HG02642 (cell line): ENCODE results near the gene DNAH9.
"Not testable (repeated sequence)": the region's sequence is repeated elsewhere in the genome, so short reads cannot be mapped to it uniquely, and the experiment has no call there.

ENCODE experiments used
- ATAC-seq: cut with Tn5 transposase; IDR thresholded peaks from one replicate; pipeline ENCODE4 v1.9.1; 2021; ENCODE audit warnings: mild to moderate bottlenecking; ENCODE audit not compliant: unreplicated experiment, poor library complexity

The DNAH9 gene

GRCh38 chr17:11898526-11899235 lies 300.4 kb downstream of the DNAH9 start:
- ATAC-seq, result no peak

- ATAC-seq, result no peak
Measured at GRCh38 chr17:11899537-11899942, 301.3 kb downstream of the DNAH9 start.

- no peak for ATAC-seq
Measured at GRCh38 chr17:11900041-11900476, 301.8 kb downstream of the DNAH9 start.

- ATAC-seq, result no peak
Measured at GRCh38 chr17:11900655-11901054, 302.4 kb downstream of the DNAH9 start.

GRCh38 chr17:11901931-11902330 lies 303.7 kb downstream of the DNAH9 start:
- no peak for ATAC-seq

- no peak for ATAC-seq
Measured at GRCh38 chr17:11908711-11909146, 310.5 kb downstream of the DNAH9 start.

- no peak for ATAC-seq
Measured at GRCh38 chr17:11909348-11909747, 311.1 kb downstream of the DNAH9 start.

- no peak for ATAC-seq
Measured at GRCh38 chr17:11916091-11916490, 317.8 kb downstream of the DNAH9 start.

- ATAC-seq, result no peak
Measured at GRCh38 chr17:11917415-11917814, 319.1 kb downstream of the DNAH9 start.

GRCh38 chr17:11921296-11921695 lies 323.0 kb downstream of the DNAH9 start:
- ATAC-seq, result no peak

GRCh38 chr17:11922638-11923037 lies 324.4 kb downstream of the DNAH9 start:
- ATAC-seq, result no peak

- ATAC-seq, result no peak
Measured at GRCh38 chr17:11924076-11924475, 325.8 kb downstream of the DNAH9 start.

- ATAC-seq, result no peak
Measured at GRCh38 chr17:11925262-11926021, 327.2 kb downstream of the DNAH9 start.

GRCh38 chr17:11928436-11928835 lies 330.2 kb downstream of the DNAH9 start:
- no peak for ATAC-seq

- no peak for ATAC-seq
Measured at GRCh38 chr17:11932337-11932898, 334.1 kb downstream of the DNAH9 start.

GRCh38 chr17:11935734-11936406 lies 337.6 kb downstream of the DNAH9 start:
- ATAC-seq, result no peak

GRCh38 chr17:11940904-11941303 lies 342.6 kb downstream of the DNAH9 start:
- ATAC-seq, result no peak

- not testable (repeated sequence) for ATAC-seq
Measured at GRCh38 chr17:11943086-11943485, 344.8 kb downstream of the DNAH9 start.

GRCh38 chr17:11943759-11944347 lies 345.6 kb downstream of the DNAH9 start:
- no peak for ATAC-seq

GRCh38 chr17:11944587-11944986 lies 346.3 kb downstream of the DNAH9 start:
- no peak for ATAC-seq
